ENCODE data around the gene CYP4F22. TPM values are rescaled to one million over a fixed set of nuclear protein-coding genes. Genes with fewer than 3 reads are reported as not detected.

CYP4F22 gene
- total and polyA plus RNA-seq, 10 of the 15 experiments (the other 5 are each of a cell fraction or from before 2014, with no cell fraction given), result not detected

DNA sequence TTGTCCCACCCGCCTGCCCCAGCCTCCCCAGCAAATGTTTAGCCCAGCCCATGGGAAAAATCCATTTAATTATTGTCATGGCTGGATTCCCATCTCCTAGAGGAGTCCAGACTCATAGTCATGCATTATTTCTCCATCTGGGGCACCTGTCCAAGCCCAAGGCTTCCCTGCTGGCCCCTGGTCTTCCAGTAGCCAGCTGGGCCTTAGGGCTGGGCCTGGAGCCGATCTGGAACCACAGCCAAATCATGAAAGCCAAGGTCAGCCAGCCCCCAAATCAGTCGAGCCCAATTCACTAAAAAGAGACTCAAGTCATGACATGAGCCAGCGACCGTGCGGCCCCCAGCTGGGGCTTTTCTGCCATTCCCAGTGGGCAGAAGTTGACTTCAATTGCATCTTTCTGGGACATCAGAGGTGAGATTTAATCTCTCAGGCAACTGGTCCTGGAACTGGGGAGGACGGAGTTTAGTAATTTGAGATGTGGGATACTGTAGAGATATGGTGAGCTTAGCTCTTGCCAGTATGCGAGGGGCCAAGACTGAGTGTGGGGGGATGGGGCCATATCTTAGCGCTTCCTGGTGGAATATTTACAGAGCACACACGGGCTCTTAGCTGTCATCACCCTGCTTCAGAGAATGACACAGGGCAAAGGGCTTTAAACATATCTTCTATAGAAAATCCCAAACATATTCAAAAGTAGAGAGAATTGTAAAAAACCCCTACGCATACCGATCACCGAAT is 19.7 kb upstream of the CYP4F22 start:
- DNase-seq (ENCODE audit: low read depth, low spot score) (no peak), ATAC-seq (no peak), FAIRE-seq (no peak)
- H4K20me1 ChIP-seq (ENCODE audit: control insufficient read depth, insufficient read depth), result no peaks in the 10 kb centered on the region
- BruUV-seq (replicated peaks), result no TSS peak
- H3K4me1 ChIP-seq (ENCODE audit: control insufficient read depth, insufficient read depth, low read length), result no peaks in the 10 kb centered on the region
- no peaks in the 10 kb centered on the region for H3K79me2 ChIP-seq (ENCODE audit: control insufficient read depth, insufficient read depth, low read length)
- no peaks in the 10 kb centered on the region for H3K36me3 ChIP-seq (ENCODE audit: control insufficient read depth in 2 of 2, insufficient read depth in 2 of 2, low read length in 1 of 2)
- intact Hi-C loops (cut with micrococcal nuclease; ENCODE audit: unreplicated experiment), result no loop called here
- in situ Hi-C loops (cut with MboI), result no loop called here
- TF ChIP-seq SUPT20H (IDR thresholded peaks at IDR 0.05; ENCODE audit: borderline replicate concordance, control insufficient read depth, low read depth, low read length), result no peak
- TF ChIP-seq, protein P1, sequence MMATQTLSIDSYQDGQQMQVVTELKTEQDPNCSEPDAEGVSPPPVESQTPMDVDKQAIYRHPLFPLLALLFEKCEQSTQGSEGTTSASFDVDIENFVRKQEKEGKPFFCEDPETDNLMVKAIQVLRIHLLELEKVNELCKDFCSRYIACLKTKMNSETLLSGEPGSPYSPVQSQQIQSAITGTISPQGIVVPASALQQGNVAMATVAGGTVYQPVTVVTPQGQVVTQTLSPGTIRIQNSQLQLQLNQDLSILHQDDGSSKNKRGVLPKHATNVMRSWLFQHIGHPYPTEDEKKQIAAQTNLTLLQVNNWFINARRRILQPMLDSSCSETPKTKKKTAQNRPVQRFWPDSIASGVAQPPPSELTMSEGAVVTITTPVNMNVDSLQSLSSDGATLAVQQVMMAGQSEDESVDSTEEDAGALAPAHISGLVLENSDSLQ (IDR thresholded peaks at IDR 0.05), result no peak
- TF ChIP-seq SIN3A (IDR thresholded peaks at IDR 0.05; ENCODE audit: low read depth, low read length), result no peak
- TF ChIP-seq, protein P2, sequence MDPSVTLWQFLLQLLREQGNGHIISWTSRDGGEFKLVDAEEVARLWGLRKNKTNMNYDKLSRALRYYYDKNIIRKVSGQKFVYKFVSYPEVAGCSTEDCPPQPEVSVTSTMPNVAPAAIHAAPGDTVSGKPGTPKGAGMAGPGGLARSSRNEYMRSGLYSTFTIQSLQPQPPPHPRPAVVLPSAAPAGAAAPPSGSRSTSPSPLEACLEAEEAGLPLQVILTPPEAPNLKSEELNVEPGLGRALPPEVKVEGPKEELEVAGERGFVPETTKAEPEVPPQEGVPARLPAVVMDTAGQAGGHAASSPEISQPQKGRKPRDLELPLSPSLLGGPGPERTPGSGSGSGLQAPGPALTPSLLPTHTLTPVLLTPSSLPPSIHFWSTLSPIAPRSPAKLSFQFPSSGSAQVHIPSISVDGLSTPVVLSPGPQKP (IDR thresholded peaks at IDR 0.05; ENCODE audit: low read depth, low read length), result no peak
- TF ChIP-seq E4F1 (IDR thresholded peaks at IDR 0.05; ENCODE audit: borderline replicate concordance, partially characterized antibody), result no peak
- TF ChIP-seq IKZF1 (conservative IDR thresholded peaks at IDR 0.05), result no peak
- no peaks in the 10 kb centered on the region; the same call in 2 of the 3 replicates for H3K9me3 ChIP-seq (replicated peaks; ENCODE audit: control insufficient read depth, insufficient read depth, low read length)
- H3K4me3 ChIP-seq, result no peak overlapping the region
- no peak overlapping the region for H2AFZ ChIP-seq (ENCODE audit: control insufficient read depth, low read depth, low read length)
- no peak overlapping the region for H3K4me2 ChIP-seq (ENCODE audit: control insufficient read depth, insufficient read depth)
- no peak overlapping the region for H3K9ac ChIP-seq (ENCODE audit: control insufficient read depth, insufficient read depth, low read length)
- RAD21 ChIA-PET (ENCODE audit: unreplicated experiment), result no interaction called here
- POLR2A ChIA-PET, result no interaction called here
- no peaks in the 10 kb centered on the region for H3K27me3 ChIP-seq (replicated peaks in 1 of 2; ENCODE audit: control insufficient read depth in 2 of 2, insufficient read depth in 2 of 2, low read length in 1 of 2)
- H3K27ac ChIP-seq (ENCODE audit: control insufficient read depth, insufficient read depth), result no peak overlapping the region
- SMC1A ChIA-PET (ENCODE audit: uncharacterized antibody, unreplicated experiment), result no interaction called here
- 69% methylated on average over 13 of the region's 13 CpGs for WGBS (ENCODE audit: insufficient coverage, insufficient replicate concordance, low lambda C conversion rate, missing lambda C conversion rate)
- CTCF ChIA-PET, result no interaction called here

Data from GM12878 (cell line).